TTC549 (cell line): Measurements from ENCODE around the gene NTNG1.

Experiments
- FAIRE-seq: peaks from 2 replicates; lab custom pipeline; 2012; peaks lifted over from hg19 to GRCh38; lab: Jason Lieb, UNC

NTNG1 gene

GRCh38 chr1:107413546-107413945, 272.7 kb downstream of the NTNG1 start:
- FAIRE-seq: no peak

GRCh38 chr1:107413951-107414350, 273.1 kb downstream of the NTNG1 start:
- no peak for FAIRE-seq

DNA sequence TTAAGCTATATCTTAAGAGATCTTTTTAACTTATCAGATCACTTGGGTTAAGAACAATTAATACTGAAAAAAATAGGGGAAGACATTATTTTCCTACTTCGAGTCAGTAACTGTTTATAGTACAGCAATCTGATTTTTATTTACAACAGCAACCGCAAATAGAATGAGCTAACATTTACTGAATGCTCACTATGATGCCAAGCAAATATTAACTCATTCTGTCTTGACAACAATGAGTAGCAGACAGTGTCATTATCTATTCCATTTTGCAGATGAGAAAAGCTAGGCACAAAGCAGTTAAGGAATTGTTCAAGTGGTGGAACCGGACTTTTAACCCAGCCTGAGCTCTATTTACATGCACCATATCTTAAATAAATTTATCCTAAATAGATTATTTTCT, 273.7 kb downstream of the NTNG1 start:
- FAIRE-seq: no peak

- FAIRE-seq: no peak
Measured at GRCh38 chr1:107415241-107415640, 274.4 kb downstream of the NTNG1 start.

DNA sequence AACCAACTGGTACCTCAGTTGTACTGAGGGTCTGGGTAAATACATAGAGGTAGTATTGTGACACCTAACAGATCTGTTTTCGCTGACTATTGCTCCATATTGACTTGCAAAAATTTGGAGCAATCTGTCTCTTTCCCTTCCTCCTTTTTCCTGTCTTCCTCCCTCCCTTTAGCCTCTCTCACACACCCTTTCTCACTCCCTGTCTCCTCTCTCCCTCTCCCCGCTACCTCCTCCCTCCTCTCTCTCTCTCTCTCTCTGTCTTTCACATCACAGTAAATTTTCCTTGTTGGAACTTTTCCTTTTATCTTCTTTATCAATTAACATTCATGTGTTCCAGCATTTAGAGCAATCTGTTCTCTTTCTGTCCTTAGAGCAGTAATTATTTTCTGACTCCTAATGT, 278.2 kb downstream of the NTNG1 start:
- no peak for FAIRE-seq

DNA sequence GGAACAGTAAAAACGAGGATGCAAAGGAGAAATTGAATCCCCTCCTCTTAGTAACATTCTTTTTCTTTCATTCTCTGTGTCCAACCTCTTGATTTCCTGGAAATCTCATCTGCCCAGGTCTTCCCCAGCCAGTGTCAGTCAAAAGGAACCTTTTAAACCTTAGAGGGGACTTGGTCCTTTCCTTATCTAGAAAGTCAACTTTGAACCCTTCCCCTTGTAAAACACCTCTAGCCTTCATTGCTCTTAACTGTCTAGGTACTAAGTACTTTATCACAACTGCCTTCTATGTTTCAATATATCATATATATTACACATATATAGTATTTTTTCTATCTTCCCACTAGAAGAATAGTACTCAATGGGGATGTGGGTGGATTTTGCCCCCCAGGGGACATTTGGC, 282.1 kb downstream of the NTNG1 start:
- FAIRE-seq: no peak

DNA sequence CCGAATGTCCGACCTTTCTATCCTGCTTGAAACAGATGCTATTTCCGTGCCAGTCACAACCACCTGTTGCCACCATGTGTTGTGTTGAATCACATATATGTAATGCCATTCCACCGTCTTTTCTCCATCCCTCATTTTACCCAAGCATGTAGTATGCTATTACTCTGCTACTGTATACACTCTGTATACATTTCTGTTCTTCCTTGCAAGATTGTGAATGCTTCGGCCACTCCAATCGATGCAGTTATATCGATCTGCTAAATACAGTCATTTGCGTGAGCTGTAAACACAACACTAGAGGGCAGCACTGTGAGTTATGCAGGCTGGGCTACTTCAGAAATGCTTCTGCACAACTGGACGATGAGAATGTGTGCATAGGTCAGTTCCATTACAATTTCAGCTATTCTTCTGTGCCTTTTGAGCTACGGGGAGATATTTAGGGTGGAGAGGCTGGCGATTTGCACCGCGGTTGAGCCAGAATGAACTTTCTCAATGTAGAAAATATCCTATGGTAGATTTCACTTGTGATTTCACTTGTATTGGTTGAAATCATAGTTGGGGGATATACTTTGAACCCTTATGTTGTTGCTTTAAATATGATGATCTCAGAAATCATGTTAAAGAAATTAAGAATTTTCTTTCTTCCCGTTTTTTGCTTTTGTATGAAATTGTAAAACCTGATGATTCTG, 289.8 kb downstream of the NTNG1 start:
- FAIRE-seq: no peak

DNA sequence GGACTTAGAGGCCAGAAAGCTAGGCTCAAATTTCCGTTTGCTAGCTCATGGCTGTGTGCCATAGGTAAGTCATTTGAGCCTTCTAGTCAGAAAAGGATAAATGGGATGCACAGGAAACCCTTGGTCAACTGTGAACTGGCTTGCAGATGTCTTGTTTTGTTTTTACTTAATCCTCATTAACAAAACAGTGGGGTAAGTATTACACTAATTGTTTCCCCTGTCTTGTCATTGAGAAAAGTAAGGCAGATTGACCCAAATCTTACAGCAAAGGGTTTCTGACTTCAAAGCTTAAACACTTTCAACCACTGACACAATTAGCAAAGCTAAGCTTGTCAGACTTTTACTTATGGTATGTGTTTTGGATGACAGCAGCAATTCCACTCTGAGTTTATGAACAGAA, 291.3 kb downstream of the NTNG1 start:
- FAIRE-seq: no peak

DNA sequence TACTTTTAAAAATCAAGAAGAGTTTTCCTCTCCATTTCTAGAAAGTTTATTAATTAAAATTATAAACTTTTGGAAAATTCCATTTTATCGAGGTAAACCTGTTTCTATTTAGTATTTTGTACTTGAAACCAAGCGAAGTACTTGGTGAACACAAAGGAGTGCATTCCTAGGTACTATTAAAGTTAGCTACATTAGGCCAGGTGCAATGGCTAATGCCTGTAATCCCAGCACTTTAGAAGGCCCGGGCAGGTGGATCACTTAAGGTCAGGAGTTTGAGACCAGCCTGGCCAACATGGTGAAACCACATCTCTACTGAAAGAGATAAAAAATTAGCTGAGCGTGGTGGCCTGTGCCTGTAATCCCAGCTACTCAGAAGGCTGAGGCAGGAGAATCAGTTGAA, 292.2 kb downstream of the NTNG1 start:
- no peak for FAIRE-seq

- no peak for FAIRE-seq
Measured at GRCh38 chr1:107433635-107434360, 293.0 kb downstream of the NTNG1 start.

GRCh38 chr1:107434361-107434693, 293.5 kb downstream of the NTNG1 start:
- FAIRE-seq: no peak

GRCh38 chr1:107436552-107437241, 295.9 kb downstream of the NTNG1 start:
- FAIRE-seq: no peak

DNA sequence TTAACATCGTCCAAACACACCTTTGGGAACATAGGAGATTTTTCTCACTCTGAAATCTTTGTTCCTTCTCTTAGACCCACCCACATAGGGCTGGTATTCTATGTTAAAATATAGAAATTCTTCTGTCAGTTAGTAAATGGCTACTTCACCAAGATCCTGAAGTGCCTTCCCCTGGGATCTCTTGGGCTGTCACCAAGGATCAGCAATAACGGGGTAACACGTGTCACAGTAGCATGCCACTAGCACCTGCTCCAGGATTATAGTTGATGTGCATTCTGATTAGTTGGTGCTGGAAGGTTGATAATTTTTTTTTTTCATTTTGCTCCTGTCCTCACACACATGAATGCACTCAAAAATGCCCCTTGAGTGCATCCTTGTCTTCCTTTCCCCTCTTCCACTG, 298.7 kb downstream of the NTNG1 start:
- no peak for FAIRE-seq

GRCh38 chr1:107442551-107442950, 301.7 kb downstream of the NTNG1 start:
- FAIRE-seq: no peak

GRCh38 chr1:107443027-107443426, 302.2 kb downstream of the NTNG1 start:
- FAIRE-seq: no peak

DNA sequence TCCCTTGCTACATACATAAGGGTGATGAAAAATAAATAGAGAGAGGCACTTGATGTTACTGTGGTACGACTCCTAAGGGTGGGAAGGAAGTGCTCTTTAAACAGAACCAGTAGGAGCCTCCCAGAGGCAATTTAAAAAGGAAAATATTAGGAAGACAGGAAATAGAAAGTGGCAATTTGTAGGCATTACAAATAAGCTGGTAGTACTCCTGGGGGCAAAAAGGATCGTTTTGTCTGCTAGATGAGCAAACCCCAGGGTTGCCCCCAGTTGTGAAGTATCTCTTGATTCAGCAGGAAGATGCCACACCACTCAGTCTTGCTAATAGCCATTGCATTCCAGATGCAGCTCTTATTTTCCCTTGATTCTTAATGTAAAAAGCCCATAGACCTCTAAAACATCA, 303.0 kb downstream of the NTNG1 start:
- no peak for FAIRE-seq

- FAIRE-seq: no peak
Measured at GRCh38 chr1:107444302-107444701, 303.5 kb downstream of the NTNG1 start.

DNA sequence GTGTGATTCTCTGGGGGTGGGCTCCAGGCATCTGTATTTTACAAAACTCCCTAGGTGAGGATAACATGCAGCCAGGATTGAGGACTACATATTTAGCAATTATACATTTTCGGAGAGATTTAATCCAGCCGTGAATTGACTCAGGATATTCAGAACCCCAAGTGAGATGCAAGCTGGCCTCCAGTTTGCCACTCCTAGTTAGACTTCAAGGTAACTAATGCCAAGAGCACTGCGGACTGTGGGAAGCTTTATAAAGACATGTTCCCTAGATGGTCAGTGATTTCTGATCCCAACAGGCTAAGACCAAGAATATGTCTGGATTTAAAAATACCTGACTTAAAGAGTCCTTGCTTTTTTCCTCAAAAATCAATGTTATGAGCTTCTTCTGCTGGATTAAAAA, 308.5 kb downstream of the NTNG1 start:
- no peak for FAIRE-seq

DNA sequence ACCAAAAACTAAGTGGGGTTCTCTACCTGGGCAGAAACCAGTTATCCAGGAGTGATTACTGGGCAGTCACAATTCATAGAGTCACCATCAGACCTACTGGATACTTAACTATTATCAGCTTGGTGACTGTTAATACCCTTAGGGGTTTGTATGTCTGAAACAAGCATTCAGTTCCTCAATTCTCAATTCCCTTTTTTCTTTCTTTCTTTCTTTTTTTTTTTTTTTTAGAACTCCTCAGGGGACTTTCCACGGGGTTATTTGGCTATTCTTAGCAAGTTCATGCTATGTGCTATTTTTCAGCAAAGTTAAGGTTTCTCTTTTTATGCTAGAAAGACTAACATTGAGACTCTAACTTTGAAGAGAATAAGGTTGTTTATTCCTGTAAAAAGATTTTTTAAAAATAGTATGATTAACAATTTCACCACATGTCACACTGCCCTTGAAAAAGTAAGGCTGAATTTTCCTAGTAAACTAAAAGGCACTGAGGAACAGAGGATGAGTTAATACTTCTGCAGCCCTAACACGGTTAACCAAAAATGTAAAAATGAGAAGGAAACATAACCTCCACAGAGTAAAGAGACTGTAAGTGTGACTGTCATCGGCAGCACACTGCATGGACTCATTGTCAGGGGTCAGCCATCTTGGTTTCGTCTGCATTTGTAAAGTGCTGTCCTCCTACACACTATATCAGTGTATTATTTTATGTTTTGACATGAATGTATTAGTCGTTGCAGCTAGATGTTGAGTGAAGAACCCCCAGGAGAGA, 310.2 kb downstream of the NTNG1 start:
- no peak for FAIRE-seq

GRCh38 chr1:107451715-107452114, 310.9 kb downstream of the NTNG1 start:
- FAIRE-seq: no peak

- FAIRE-seq: no peak
Measured at GRCh38 chr1:107454791-107455190, 314.0 kb downstream of the NTNG1 start.

DNA sequence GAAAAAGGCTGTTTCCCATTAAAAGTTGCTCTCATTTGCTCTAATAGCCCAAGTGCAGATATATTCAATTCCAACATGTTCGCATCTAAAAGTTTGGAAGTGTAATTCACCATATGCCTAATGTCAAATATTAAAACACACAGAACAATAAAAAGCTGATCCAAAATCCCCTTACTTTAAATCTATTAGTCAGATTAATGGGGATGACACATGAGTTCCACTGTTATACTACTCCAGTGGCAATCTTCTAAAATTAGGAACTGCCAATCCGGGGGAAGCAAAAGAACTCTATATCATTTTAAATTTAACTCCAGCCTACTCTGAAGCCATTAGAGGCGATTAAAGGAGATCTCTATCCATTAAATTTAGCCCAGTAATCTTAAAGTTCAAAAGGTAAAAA, 317.1 kb downstream of the NTNG1 start:
- FAIRE-seq: no peak
